Mammary epithelial cell (primary cell): ENCODE data around the gene LINGO1.

Experiments
- EZH2 ChIP-seq: IDR thresholded peaks from 2 replicates; pipeline ENCODE4 v1.6.1; 2012; ENCODE audit warnings: low read length, inconsistent platforms, borderline replicate concordance
- TF ChIP-seq, protein P1 (sequence below), 2 donors: IDR thresholded peaks in 1 of 2; conservative IDR thresholded peaks in 1 of 2; 2 replicates each; pipeline ENCODE4 v1.5.1; 2011 to 2012; ENCODE audit warnings: inconsistent platforms in 2 of 2, low read length in 2 of 2, mild to moderate bottlenecking in 2 of 2, control low read depth in 1 of 2, low read depth in 1 of 2; ENCODE audit not compliant: insufficient read depth in 1 of 2; ENCODE audit errors: extremely low read depth in 1 of 2

GRCh38 chr15:77659350-77660321, 26.9 kb upstream of the LINGO1 start:
- TF ChIP-seq, protein P1, sequence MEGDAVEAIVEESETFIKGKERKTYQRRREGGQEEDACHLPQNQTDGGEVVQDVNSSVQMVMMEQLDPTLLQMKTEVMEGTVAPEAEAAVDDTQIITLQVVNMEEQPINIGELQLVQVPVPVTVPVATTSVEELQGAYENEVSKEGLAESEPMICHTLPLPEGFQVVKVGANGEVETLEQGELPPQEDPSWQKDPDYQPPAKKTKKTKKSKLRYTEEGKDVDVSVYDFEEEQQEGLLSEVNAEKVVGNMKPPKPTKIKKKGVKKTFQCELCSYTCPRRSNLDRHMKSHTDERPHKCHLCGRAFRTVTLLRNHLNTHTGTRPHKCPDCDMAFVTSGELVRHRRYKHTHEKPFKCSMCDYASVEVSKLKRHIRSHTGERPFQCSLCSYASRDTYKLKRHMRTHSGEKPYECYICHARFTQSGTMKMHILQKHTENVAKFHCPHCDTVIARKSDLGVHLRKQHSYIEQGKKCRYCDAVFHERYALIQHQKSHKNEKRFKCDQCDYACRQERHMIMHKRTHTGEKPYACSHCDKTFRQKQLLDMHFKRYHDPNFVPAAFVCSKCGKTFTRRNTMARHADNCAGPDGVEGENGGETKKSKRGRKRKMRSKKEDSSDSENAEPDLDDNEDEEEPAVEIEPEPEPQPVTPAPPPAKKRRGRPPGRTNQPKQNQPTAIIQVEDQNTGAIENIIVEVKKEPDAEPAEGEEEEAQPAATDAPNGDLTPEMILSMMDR (conservative IDR thresholded peaks at IDR 0.05 in 1 of 2, IDR thresholded peaks at IDR 0.05 in 1 of 2; ENCODE audit: extremely low read depth in 1 of 2, insufficient read depth in 1 of 2, low read depth in 1 of 2, low read length in 2 of 2) = peak in 1 of 2 donors; percentile 28
- TF ChIP-seq EZH2 = no peak
